Measurements from ENCODE around the gene PLA2G4F.

Gene PLA2G4F

DNA sequence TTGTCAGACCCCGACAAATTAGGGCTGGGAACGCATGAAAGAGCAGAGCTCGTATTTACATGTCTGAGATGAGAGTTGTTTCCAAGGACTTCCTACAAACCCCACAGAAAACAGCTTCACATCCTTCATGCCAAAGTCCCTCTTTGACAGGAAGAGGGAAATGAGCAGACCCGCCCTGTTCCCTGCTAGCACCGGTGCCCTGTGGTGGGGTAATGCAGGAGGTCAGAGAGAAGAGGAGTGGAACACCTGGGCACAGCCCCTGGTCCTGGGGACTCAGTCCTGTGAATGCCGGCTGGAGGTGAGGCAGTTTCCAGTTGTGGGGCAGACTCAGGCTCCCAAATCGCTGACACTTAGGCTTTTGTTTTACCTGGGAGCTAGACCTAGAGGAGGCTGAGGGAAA, 66.1 kb downstream of the PLA2G4F start:
- no peak for TF ChIP-seq CTCF (IDR thresholded peaks at IDR 0.05; ENCODE audit: low read depth, low read length)
- H3K4me3 ChIP-seq (ENCODE audit: low read depth, low read length), result no peak overlapping the region

- H3K4me3 ChIP-seq (ENCODE audit: low read depth, low read length), result no peak overlapping the region
- no peak for TF ChIP-seq CTCF (IDR thresholded peaks at IDR 0.05; ENCODE audit: low read depth, low read length)
These were observed 66.5 kb downstream of the PLA2G4F start for GRCh38 chr15:42089942-42090341.

All from WI38 (cell line).